CD14-positive monocyte (primary cell): ENCODE results near the gene GRID2IP. TPM values are rescaled to one million over a fixed set of nuclear protein-coding genes. Genes with fewer than 3 reads are reported as not detected.
A peak's percentile ranks its signal among the peaks of the same experiment; 100 is the strongest.

Experiments used
- DNase-seq, 3 donors: peaks; one replicate each; pipeline ENCODE4 v3.0.0-alpha.2; 2011 to 2022
- H2AFZ ChIP-seq: 2 replicates; pipeline ENCODE4 v1.6.0; 2012; ENCODE audit warnings: mild to moderate bottlenecking, low read depth, low read length, inconsistent platforms; ENCODE audit not compliant: insufficient read depth, poor library complexity, severe bottlenecking
- H3K27ac ChIP-seq, 2 donors: 1 replicate in 1 of 2; 2 replicates in 1 of 2; pipeline ENCODE4 v1.5.1; 2012 to 2013; ENCODE audit warnings: low read length in 2 of 2, control low read depth in 1 of 2, inconsistent platforms in 1 of 2, low read depth in 1 of 2, mild to moderate bottlenecking in 1 of 2
- H3K27me3 ChIP-seq, 2 donors: one replicate each; pipeline versions ENCODE4 v1.6.0 to v1.6.1; 2011 to 2013; ENCODE audit warnings: low read length in 2 of 2; ENCODE audit not compliant: control insufficient read depth in 2 of 2, insufficient read depth in 2 of 2
- H3K36me3 ChIP-seq, 2 donors: replicated peaks in 1 of 2; 1 replicate in 1 of 2; 2 replicates in 1 of 2; pipeline versions ENCODE4 v1.5.1 to v1.6.1; 2012 to 2013; ENCODE audit warnings: low read length in 2 of 2, control low read depth in 1 of 2, inconsistent platforms in 1 of 2, mild to moderate bottlenecking in 1 of 2; ENCODE audit not compliant: insufficient read depth in 2 of 2, control insufficient read depth in 1 of 2
- H3K4me1 ChIP-seq, 2 donors: 1 replicate in 1 of 2; 2 replicates in 1 of 2; pipeline versions ENCODE4 v1.5.1 to v1.6.1; 2012 to 2013; ENCODE audit warnings: low read length in 2 of 2, control low read depth in 1 of 2, inconsistent platforms in 1 of 2, mild to moderate bottlenecking in 1 of 2, moderate library complexity in 1 of 2; ENCODE audit not compliant: insufficient read depth in 2 of 2, control insufficient read depth in 1 of 2
- H3K4me2 ChIP-seq: replicated peaks from 2 replicates; pipeline ENCODE3; 2012; ENCODE audit warnings: low read length, moderate library complexity, mild to moderate bottlenecking; ENCODE audit not compliant: poor library complexity, severe bottlenecking; ENCODE audit errors: extremely low read depth
- H3K4me3 ChIP-seq, 3 experiments: fragments of 200-600 bp in 1 of 3; sonication (generic) in 1 of 3; replicated peaks in 1 of 3; 1 replicate in 2 of 3; 2 replicates in 1 of 3; pipeline ENCODE4 v1.5.1; 2011 to 2013; ENCODE audit warnings: low read length in 3 of 3, mild to moderate bottlenecking in 3 of 3, control low read depth in 2 of 3, low read depth in 2 of 3, inconsistent platforms in 1 of 3, moderate library complexity in 1 of 3
- H3K79me2 ChIP-seq: 2 replicates; pipeline ENCODE4 v1.6.0; 2012; ENCODE audit warnings: mild to moderate bottlenecking, control low read depth, inconsistent platforms, low read length, moderate library complexity; ENCODE audit not compliant: insufficient read depth
- H3K9ac ChIP-seq: 2 replicates; pipeline ENCODE4 v1.6.0; 2017; ENCODE audit warnings: low read length, mild to moderate bottlenecking; ENCODE audit not compliant: insufficient read depth, poor library complexity, severe bottlenecking
- H3K9me3 ChIP-seq, 2 donors: replicated peaks in 1 of 2; 1 replicate in 1 of 2; 2 replicates in 1 of 2; pipeline versions ENCODE4 v1.5.1 to v1.6.1; 2012 to 2013; ENCODE audit warnings: low read length in 2 of 2, control low read depth in 1 of 2; ENCODE audit not compliant: control insufficient read depth in 1 of 2, insufficient read depth in 1 of 2
- H4K20me1 ChIP-seq: 2 replicates; pipeline ENCODE4 v1.6.0; 2012; ENCODE audit warnings: mild to moderate bottlenecking, low read length, control low read depth, moderate library complexity; ENCODE audit not compliant: insufficient read depth
- H3K27ac Mint-ChIP-seq, 7 donors: one replicate each; pipeline ENCODE4 v1.8.0; 2020; ENCODE audit warnings: mild to moderate bottlenecking in 7 of 7, mixed read lengths in 7 of 7, moderate library complexity in 6 of 7, inconsistent platforms in 2 of 7
- H3K27me3 Mint-ChIP-seq, 3 donors: one replicate each; pipeline ENCODE4 v1.8.0; 2021 to 2022; ENCODE audit warnings: low read depth in 3 of 3, mild to moderate bottlenecking in 3 of 3, mixed read lengths in 3 of 3, moderate library complexity in 3 of 3, inconsistent platforms in 1 of 3
- H3K36me3 Mint-ChIP-seq, 2 donors: one replicate each; pipeline ENCODE4 v1.8.0; 2020; ENCODE audit warnings: mixed read lengths in 2 of 2, inconsistent platforms in 1 of 2, mild to moderate bottlenecking in 1 of 2
- H3K4me1 Mint-ChIP-seq: one replicate; pipeline ENCODE4 v1.8.0; 2020; ENCODE audit warnings: mild to moderate bottlenecking, mixed read lengths
- H3K4me3 Mint-ChIP-seq, 2 donors: one replicate each; pipeline ENCODE4 v1.8.0; 2020; ENCODE audit warnings: mild to moderate bottlenecking in 2 of 2, mixed read lengths in 2 of 2, moderate library complexity in 1 of 2
- H3K9me3 Mint-ChIP-seq, 7 donors: one replicate each; pipeline ENCODE4 v1.8.0; 2020 to 2022; ENCODE audit warnings: mixed read lengths in 7 of 7, mild to moderate bottlenecking in 6 of 7, moderate library complexity in 6 of 7, inconsistent platforms in 2 of 7
- CTCF ChIP-seq: fragments of 200-600 bp; IDR thresholded peaks from one replicate; pipeline ENCODE4 v1.8.0; 2022; ENCODE audit warnings: antibody characterized with exemption, mild to moderate bottlenecking
- WGBS: methylation state at CpG from one replicate; pipeline ENCODE4 v1.1.5; 2013; ENCODE audit warnings: missing lambda C conversion rate; ENCODE audit not compliant: insufficient coverage; 5-methylcytosine and 5-hydroxymethylcytosine counted together
- intact Hi-C, 2 donors: fragments of 100-400 bp; cut with micrococcal nuclease; formaldehyde crosslinking; loops; one replicate each; pipeline versions ENCODE4 v1.15.0 to v1.15.1; 2023
- polyA plus RNA-seq, 3 donors: library from polyadenylated mRNA; depleted of rRNA in 1 of 3; unstranded in 2 of 3; stranded (reverse) in 1 of 3; fragments of 300-500 nt in 2 of 3; fragments of >200 nt in 1 of 3; fragmentation: Illumina TruSeq in 2 of 3; gene quantifications; 1 replicate in 2 of 3; 2 replicates in 1 of 3; pipeline ENCODE4 v1.2.3, GENCODE V29; 2012 to 2021

Gene GRID2IP
- polyA plus RNA-seq, 3 donors: not detected

DNA sequence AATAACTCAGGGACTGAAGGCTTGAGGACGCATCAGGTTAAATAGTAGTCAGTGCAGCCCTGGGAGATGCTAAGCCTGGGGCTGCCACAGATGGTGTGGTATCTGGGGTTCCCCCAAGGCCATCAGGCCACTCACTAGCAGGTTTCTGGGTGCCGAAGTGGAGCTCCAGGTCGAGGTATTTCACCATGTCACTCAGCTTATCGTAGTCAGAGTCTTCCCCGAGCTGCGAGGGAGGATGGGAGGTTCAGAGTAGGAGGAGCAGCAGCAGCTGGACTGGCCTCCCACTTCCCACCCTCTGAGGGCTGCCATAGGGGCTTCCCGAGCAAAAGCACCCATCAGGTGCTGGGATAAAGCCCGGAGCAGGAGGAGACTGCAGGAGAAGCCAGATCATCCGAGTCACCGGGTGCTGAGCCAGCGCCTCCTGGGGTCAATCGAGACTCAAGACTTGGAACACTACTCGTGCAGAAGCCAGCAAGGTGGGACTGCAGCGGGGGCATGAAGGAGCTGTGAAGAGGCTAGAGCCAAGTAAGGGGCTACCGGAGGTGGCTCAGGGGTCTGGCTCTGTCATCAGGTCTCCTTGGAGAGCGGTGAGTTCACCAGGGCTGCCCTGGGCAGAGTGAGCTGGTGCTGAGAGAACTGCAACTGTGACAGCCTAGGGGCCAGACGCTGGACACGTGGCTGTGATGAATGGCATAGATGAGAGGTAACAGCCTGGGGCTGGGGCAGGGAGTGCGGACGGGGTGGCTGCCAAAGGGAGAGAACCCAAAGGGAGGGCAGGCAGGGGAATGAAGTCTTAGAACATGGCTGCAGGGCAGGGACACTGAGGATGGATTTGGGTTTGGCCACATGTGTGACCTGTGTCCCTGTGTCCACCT lies 45.3 kb downstream of the GRID2IP start:
- 96% methylated on average over 17 of the region's 20 CpGs for WGBS
- H3K36me3 Mint-ChIP-seq: no peaks in the 10 kb centered on the region
- H3K4me2 ChIP-seq: no peak overlapping the region

GRCh38 chr7:6504996-6505395 lies 46.3 kb downstream of the GRID2IP start:
- DNase-seq: no peak
- H3K27ac Mint-ChIP-seq: peak overlapping the region in 1 of 7 donors; percentile 11
- H2AFZ ChIP-seq: peak overlapping the region; percentile 90
- peak overlapping the region; percentile 92 for H3K4me2 ChIP-seq
- H3K79me2 ChIP-seq: no peaks in the 10 kb centered on the region
- peak overlapping the region; percentile 66 for H3K9ac ChIP-seq
- H3K36me3 ChIP-seq: no peaks in the 10 kb centered on the region
- H3K27me3 ChIP-seq: peaks cover 0 to 6% of the 10 kb centered on the region in 2 donors
- H3K4me3 ChIP-seq: peak overlapping the region; percentile 82 to 98 (median 90)
- H3K4me3 Mint-ChIP-seq: peak overlapping the region; percentile 93 to 94
- whole genome bisulfite sequencing: 24% methylated on average over 4 of the region's 9 CpGs
- intact Hi-C loops: no loop called here
- no peaks in the 10 kb centered on the region for H3K9me3 ChIP-seq
- H3K27ac ChIP-seq: peak overlapping the region in 1 of 2 donors; percentile 67
- peaks cover 12 to 14% of the 10 kb centered on the region in 2 donors for H3K4me1 ChIP-seq
- peaks cover 6% of the 10 kb centered on the region for H3K4me1 Mint-ChIP-seq
- no peaks in the 10 kb centered on the region for H4K20me1 ChIP-seq
- peaks cover 9 to 25% (median 9%) of the 10 kb centered on the region in 3 donors for H3K27me3 Mint-ChIP-seq
- no peaks in the 10 kb centered on the region for H3K36me3 Mint-ChIP-seq
- H3K9me3 Mint-ChIP-seq: peaks cover 0 to 3% (median 0%) of the 10 kb centered on the region in 7 donors
- TF ChIP-seq CTCF: no peak

More for the DNA sequence above, 45.3 kb downstream of the GRID2IP start:
- no peak overlapping the region for H3K4me3 ChIP-seq
- H3K9ac ChIP-seq: no peak overlapping the region
- intact Hi-C loops: no loop called here
- no peaks in the 10 kb centered on the region for H3K36me3 ChIP-seq
- no peak for TF ChIP-seq CTCF
- H3K4me1 ChIP-seq: peaks cover 12 to 14% of the 10 kb centered on the region in 2 donors
- H3K27ac ChIP-seq: no peak overlapping the region
- no peaks in the 10 kb centered on the region for H3K9me3 ChIP-seq
- peaks cover 0 to 3% (median 0%) of the 10 kb centered on the region in 7 donors for H3K9me3 Mint-ChIP-seq
- no peaks in the 10 kb centered on the region for H3K79me2 ChIP-seq
- no peaks in the 10 kb centered on the region for H4K20me1 ChIP-seq
- no peak overlapping the region for H3K4me3 Mint-ChIP-seq
- no peak overlapping the region for H2AFZ ChIP-seq
- DNase-seq: no peak
- peaks cover 6% of the 10 kb centered on the region for H3K4me1 Mint-ChIP-seq
- peak overlapping the region in 2 of 7 donors; percentile 50 to 75 for H3K27ac Mint-ChIP-seq
- H3K27me3 ChIP-seq: peaks cover 0 to 6% of the 10 kb centered on the region in 2 donors
- peaks cover 9 to 25% (median 9%) of the 10 kb centered on the region in 3 donors for H3K27me3 Mint-ChIP-seq
